Adrenal gland (tissue), 12 donors: Measurements from ENCODE around the gene RBX1. TPM values are rescaled to one million over a fixed set of nuclear protein-coding genes. Genes with fewer than 3 reads are reported as not detected.

Source experiments
- DNase-seq, 7 donors: peaks; one replicate each; pipeline ENCODE4 v3.0.0-alpha.2; 2019 to 2020
- H3K27ac ChIP-seq, 5 donors: fragments of 200-600 bp; sonication (generic) in 4 of 5; 1 replicate in 3 of 5; 2 replicates in 2 of 5; pipeline versions ENCODE4 v1.5.1 to v1.8.0; 2016 to 2020; ENCODE audit warnings: mild to moderate bottlenecking in 1 of 5
- H3K27me3 ChIP-seq: fragments of 200-600 bp; 2 replicates; pipeline ENCODE4 v1.8.0; 2021
- H3K36me3 ChIP-seq, 2 donors: fragments of 200-600 bp; replicated peaks in 1 of 2; 1 replicate in 1 of 2; 2 replicates in 1 of 2; pipeline versions ENCODE4 v1.5.1 to v1.8.0; 2018 to 2022
- H3K4me1 ChIP-seq, 2 donors: fragments of 200-600 bp; replicated peaks in 1 of 2; 1 replicate in 1 of 2; 2 replicates in 1 of 2; pipeline versions ENCODE4 v1.5.1 to v1.8.0; 2018 to 2021
- H3K4me3 ChIP-seq, 4 donors: fragments of 200-600 bp; sonication (generic) in 3 of 4; one replicate each; pipeline ENCODE4 v1.5.1; 2016 to 2018
- H3K9me3 ChIP-seq, 3 donors: fragments of 200-600 bp; sonication (generic) in 1 of 3; replicated peaks in 1 of 3; 1 replicate in 2 of 3; 2 replicates in 1 of 3; pipeline versions ENCODE4 v1.5.1 to v1.8.0; 2016 to 2021
- POLR2A ChIP-seq, 2 donors: fragments of 450-650 bp; IDR thresholded peaks; one replicate each; pipeline ENCODE4 v1.6.1; 2017; ENCODE audit warnings: antibody characterized with exemption in 2 of 2, mild to moderate bottlenecking in 2 of 2, moderate library complexity in 1 of 2
- WGBS, 4 donors: extraction: QIAGEN DNeasy Blood & Tissue Kit in 2 of 4; methylation state at CpG; one replicate each; pipeline versions ENCODE4 v1.1.5 to v1.1.7; 2013 to 2017; 5-methylcytosine and 5-hydroxymethylcytosine counted together
- intact Hi-C, 2 donors: fragments of 100-400 bp; cut with DNase I; formaldehyde crosslinking; loops; one replicate each; pipeline versions ENCODE4 v1.14.1 to v1.15.0; 2022 to 2023
- polyA plus RNA-seq, 3 donors: library from polyadenylated mRNA; stranded (reverse); fragments of 200-250 nt in 2 of 3; fragments of 350-450 nt in 1 of 3; fragmentation: Illumina TruSeq in 1 of 3; extraction: RNeasy Lipid Tissue Mini Kit (QIAGEN cat#74804) in 1 of 3; gene quantifications; one replicate each; pipeline ENCODE4 v1.2.3, GENCODE V29; 2013 to 2014
- total RNA-seq, 9 donors: library from RNA; depleted of rRNA in 4 of 9; stranded (reverse); fragments of >200 nt in 4 of 9; fragments of 120-200 nt in 1 of 9; fragmentation: NEBNext Ultra II Directional in 1 of 9; extraction: Animal tissue kit (Norgen Biotek cat#: 25700) in 1 of 9; gene quantifications; one replicate each; pipeline versions ENCODE4 v1.1.0 to v1.2.4, GENCODE V29; 2013 to 2023
- TF ChIP-seq, protein P1 (sequence below), 6 experiments: fragments of 450-650 bp in 4 of 6; fragments of 200-600 bp in 2 of 6; sonication (generic) in 1 of 6; IDR thresholded peaks; 1 replicate in 5 of 6; 2 replicates in 1 of 6; pipeline versions ENCODE4 v1.5.1 to v1.8.0; 2016 to 2021; ENCODE audit warnings: antibody characterized with exemption in 6 of 6, mild to moderate bottlenecking in 2 of 6, moderate library complexity in 1 of 6
- donor health status: healthy with polysubstance abuse.
- donor health status: Bipolar disorder and iron deficiency.
- donor health status: DM: yes; HTN: yes; CAD: no.
- donor health status: DM: no; HTN: no; CAD: no.
- donor health status: DM: no; HTN: no; CAD: no.
- donor health status: DM: yes; HTN: yes; CAD: no.

RBX1 gene
- total and polyA plus RNA-seq, 12 donors = 26.8 to 144 (median 56.6) TPM

DNA sequence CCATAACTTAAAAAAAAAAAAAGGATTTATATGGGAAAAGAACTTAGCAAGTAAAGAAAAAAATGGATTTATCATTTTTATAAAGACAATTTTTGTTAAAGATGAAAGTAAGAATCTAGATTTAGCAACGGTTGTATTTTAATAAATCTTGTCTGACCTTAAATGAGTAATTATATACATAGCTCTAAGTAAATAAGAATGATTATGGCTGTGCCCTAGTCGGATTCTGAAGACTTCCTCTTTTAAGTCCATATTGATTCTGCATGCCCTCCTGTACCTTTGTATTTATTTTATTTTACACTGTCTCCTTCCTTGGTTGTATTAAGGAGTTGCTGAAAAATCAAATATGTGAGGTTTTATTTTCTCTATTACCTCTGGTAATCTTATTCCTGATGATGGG, 7.1 kb downstream of the RBX1 start:
- H3K9me3 ChIP-seq = no peaks in the 10 kb centered on the region
- 69 to 81% (median 75%) methylated on average over 2 of the region's 2 CpGs for WGBS, 4 donors
- H3K27ac ChIP-seq = no peak overlapping the region
- H3K4me1 ChIP-seq = peaks cover 0 to 4% of the 10 kb centered on the region in 2 donors
- no peaks in the 10 kb centered on the region for H3K27me3 ChIP-seq
- TF ChIP-seq POLR2A (IDR thresholded peaks at IDR 0.05) = no peak
- TF ChIP-seq, protein P1, sequence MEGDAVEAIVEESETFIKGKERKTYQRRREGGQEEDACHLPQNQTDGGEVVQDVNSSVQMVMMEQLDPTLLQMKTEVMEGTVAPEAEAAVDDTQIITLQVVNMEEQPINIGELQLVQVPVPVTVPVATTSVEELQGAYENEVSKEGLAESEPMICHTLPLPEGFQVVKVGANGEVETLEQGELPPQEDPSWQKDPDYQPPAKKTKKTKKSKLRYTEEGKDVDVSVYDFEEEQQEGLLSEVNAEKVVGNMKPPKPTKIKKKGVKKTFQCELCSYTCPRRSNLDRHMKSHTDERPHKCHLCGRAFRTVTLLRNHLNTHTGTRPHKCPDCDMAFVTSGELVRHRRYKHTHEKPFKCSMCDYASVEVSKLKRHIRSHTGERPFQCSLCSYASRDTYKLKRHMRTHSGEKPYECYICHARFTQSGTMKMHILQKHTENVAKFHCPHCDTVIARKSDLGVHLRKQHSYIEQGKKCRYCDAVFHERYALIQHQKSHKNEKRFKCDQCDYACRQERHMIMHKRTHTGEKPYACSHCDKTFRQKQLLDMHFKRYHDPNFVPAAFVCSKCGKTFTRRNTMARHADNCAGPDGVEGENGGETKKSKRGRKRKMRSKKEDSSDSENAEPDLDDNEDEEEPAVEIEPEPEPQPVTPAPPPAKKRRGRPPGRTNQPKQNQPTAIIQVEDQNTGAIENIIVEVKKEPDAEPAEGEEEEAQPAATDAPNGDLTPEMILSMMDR (IDR thresholded peaks at IDR 0.05) = no peak
- peaks cover 0 to 22% of the 10 kb centered on the region in 2 donors for H3K36me3 ChIP-seq
- no peak for DNase-seq
- intact Hi-C loops = loop anchor here in 1 of 2 donors (10.0 kb wide), 1 partner anchor 137 kb away; the partner anchor contains the start of gene EP300
- H3K4me3 ChIP-seq = no peak overlapping the region

GRCh38 chr22:40960145-40960544, 9.0 kb downstream of the RBX1 start:
- no peaks in the 10 kb centered on the region for H3K9me3 ChIP-seq
- no peak overlapping the region for H3K27ac ChIP-seq
- intact Hi-C loops = no loop called here
- H3K27me3 ChIP-seq = no peaks in the 10 kb centered on the region
- TF ChIP-seq, protein P1 (IDR thresholded peaks at IDR 0.05) = no peak
- no peak for TF ChIP-seq POLR2A (IDR thresholded peaks at IDR 0.05)
- peaks cover 0 to 39% of the 10 kb centered on the region in 2 donors for H3K36me3 ChIP-seq
- no peaks in the 10 kb centered on the region for H3K4me1 ChIP-seq
- peak in 1 of 7 donors; percentile 14 for DNase-seq
- no peak overlapping the region for H3K4me3 ChIP-seq
- 75 to 86% (median 82%) methylated on average over 2 of the region's 2 CpGs for WGBS, 4 donors

DNA sequence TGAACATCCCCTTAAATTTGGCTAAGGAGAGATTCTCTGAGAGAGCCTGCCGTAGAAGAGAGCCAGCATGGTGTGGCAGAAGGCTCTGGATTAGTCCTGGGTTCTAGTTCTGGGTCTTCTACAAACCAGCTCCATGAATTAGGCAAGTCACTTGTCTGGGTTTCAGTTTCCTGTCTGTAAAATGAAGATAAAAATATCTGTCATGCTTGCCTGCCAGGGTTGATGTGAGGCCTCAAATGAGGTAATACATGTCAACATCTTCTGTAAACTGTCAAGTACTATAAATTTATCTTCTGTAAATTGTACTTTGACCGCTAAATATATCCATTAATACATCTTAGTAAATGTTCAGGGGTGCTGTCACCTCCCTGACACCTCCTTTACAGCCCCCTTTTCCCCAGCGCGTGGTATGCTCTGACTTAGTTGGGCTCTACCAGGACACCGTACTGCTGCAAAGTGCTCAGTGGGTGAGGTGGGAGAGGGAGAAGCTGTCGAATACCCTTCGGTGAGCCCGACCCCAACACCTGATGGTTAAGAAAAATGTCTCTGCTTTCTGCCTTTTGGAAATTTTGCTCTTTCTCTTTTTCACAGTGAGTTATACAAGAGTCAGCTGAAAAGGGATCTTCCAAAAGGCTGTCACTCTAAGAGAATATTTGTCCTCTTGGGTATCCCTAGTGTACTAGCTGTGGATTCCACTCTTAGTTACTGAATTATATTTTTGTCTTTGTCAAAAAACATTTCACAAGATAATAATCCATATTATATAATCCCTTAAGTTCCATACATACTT, 15.0 kb downstream of the RBX1 start:
- TF ChIP-seq POLR2A (IDR thresholded peaks at IDR 0.05) = no peak
- TF ChIP-seq, protein P1 (IDR thresholded peaks at IDR 0.05) = no peak
- 92 to 96% (median 93%) methylated on average over 8 of the region's 8 CpGs for WGBS, 4 donors
- Histone ChIP-seq H3K4me1 (no peaks in the 10 kb centered on the region), H3K27ac (no peak overlapping the region), H3K27me3 (no peaks in the 10 kb centered on the region), H3K9me3 (no peaks in the 10 kb centered on the region), H3K36me3 (peaks cover 0 to 47% of the 10 kb centered on the region in 2 donors), H3K4me3 (no peak overlapping the region)
- intact Hi-C loops = no loop called here
- no peak for DNase-seq

DNA sequence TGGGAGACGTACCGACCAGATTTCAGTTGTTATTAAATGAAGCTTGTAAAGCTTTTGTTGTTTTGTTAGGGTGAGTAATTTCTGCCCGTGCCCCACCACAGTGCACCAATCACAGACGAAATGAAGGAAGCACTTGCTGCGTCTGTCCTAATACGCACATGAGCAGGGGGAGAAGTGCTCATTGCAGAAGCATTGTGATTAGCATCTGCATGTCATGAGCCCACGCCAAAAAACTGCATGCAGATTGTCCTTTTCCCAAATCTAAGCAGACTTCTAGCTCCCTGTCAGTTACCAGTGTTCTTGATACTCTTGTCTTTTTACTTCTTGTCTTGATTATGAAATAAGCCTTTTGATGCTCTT, 15.5 kb downstream of the RBX1 start:
- TF ChIP-seq, protein P1 (IDR thresholded peaks at IDR 0.05) = no peak
- no peak for TF ChIP-seq POLR2A (IDR thresholded peaks at IDR 0.05)
- H3K27me3 ChIP-seq = no peaks in the 10 kb centered on the region
- 79 to 86% (median 85%) methylated on average over 7 of the region's 7 CpGs for WGBS, 4 donors
- H3K9me3 ChIP-seq = no peaks in the 10 kb centered on the region
- DNase-seq = no peak
- peaks cover 0 to 47% of the 10 kb centered on the region in 2 donors for H3K36me3 ChIP-seq
- intact Hi-C loops = no loop called here
- H3K4me3 ChIP-seq = no peak overlapping the region
- H3K27ac ChIP-seq = no peak overlapping the region
- no peaks in the 10 kb centered on the region for H3K4me1 ChIP-seq
